NCI-H1694 treated with DMSO at 0.1 percent for 48 hours (cell line): ENCODE results near the gene ZNF597.

Experiments used
- DNase-seq: peaks from one replicate; lab custom pipeline; 2025; lab: John Stamatoyannopoulos, UW

Gene ZNF597, protein sequence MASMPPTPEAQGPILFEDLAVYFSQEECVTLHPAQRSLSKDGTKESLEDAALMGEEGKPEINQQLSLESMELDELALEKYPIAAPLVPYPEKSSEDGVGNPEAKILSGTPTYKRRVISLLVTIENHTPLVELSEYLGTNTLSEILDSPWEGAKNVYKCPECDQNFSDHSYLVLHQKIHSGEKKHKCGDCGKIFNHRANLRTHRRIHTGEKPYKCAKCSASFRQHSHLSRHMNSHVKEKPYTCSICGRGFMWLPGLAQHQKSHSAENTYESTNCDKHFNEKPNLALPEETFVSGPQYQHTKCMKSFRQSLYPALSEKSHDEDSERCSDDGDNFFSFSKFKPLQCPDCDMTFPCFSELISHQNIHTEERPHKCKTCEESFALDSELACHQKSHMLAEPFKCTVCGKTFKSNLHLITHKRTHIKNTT

GRCh38 chr16:3443108-3444031 lies at the start of gene ZNF597, which contains the start of gene NAA60:
ZNF597 (minus strand) TSS chr16:3443504; CDS start chr16:3443153, 351 bp downstream.
NAA60 (plus strand) TSS chr16:3443680; CDS start chr16:3476228, 32,548 bp downstream.
- peak; percentile 82 for DNase-seq

GRCh38 chr16:3492356-3492755 lies 49.1 kb upstream of the ZNF597 start:
- DNase-seq: no peak

DNA sequence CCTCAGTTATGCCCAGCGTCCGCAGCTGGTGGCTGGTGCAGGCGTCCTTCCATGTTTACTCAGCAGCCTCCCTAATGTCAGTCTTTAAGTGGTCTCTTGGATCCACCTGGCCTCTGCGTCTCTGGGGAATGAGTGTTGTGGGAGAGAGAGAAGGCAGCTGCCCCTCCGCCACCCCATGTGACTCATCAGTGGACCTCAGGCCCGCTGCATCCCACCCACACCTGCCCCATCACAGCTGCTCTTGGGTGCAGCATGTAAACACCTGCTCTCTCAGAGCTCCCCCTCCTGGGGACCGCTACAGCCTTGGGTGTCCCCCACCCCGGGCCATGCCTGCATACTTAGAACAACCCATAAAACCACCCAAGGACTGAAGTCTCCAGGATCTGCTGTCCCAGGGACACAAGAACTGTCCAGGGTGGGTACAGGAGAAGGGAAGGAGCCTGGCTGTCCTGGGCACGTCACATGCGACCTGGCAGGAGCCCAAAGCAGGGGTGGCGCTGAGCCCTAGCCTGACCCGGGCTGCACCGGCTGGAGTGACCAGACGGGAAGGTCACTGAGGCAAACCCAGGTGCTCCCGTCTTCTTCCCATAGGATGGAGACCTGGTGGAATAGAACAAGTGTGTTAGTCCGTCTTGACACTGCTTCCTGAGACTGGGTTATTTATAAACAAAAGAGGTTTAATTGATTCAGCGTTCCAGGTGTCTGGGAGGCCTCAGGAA lies 47.8 kb upstream of the ZNF597 start:
- no peak for DNase-seq

- no peak for DNase-seq
Measured at GRCh38 chr16:3488801-3489200, 45.5 kb upstream of the ZNF597 start.

DNA sequence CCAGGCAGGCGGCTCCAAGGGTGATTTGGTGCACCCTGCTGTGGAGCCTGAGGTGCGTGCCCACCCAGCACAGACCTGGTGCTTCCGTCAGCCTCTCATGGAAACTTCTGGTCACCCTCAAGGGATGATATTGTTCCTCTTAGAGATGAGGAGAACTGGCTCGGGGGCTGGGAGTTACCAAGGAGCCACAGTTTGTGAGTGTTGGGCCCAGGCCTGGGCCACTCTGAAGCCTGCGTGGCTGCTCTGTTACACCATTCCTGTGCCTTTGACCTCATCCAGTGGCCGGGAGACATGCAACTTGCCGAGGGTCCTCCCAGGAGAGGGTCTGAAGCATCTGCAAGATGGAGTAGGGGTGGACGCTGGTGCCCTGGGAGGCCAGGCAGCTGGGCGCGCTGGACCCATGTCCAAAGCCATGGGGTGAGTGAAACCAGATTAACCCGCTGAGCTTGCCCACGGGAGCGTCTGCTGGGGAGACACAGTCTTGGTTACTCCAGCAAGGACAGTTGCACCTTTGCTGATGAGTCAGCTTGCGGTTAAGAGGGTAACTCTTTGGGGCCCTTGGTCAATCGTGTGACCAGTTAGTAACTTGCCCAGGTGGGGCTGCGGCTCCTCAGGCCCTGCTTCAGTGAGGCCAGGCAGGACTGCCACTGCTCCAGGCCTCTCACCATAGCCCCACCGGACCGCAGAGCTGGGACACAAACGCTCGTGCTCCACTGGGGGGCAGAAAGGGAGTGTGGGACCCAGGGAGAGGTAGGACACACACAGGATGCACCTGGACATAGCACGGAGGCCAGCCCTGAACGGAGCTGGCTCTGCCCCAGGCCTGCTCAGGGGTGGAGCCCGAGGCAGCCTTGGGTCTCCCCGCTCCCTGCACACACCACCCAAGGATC lies 44.5 kb upstream of the ZNF597 start:
- no peak for DNase-seq

GRCh38 chr16:3486506-3487215 lies 43.4 kb upstream of the ZNF597 start:
- no peak for DNase-seq

DNA sequence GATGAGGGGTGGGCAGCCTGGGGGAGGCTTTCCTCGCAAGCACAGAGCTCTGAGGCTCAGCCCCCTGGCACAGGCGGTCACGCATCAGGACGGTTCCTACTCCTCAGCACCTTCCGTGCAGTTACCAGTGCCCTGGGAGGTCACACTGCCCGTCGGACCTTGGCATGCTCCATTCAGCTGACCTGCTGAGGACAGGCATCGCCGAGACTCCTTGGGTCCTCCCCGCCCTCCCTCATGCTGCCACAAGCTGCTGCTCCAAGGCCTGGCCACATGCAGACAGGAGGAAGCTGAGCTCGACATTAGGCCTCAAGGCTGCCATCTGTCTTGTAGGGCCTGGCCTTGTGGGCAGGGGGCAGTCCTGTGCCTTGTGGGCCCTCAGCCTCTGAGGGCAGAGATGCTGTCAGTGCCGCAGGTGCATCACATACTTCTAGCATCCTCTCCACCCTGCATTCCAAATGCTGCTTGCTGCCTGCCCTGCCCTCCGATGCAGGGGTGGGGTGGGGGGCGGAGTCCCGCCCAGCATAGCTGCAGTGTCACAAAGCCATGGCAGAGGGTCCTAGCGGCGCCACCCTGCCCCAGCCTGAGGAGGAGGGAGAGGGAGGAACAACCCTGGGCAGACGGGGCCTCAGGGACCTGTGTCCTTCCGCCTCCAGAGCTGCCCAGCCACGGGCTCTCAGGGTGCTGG lies 42.7 kb upstream of the ZNF597 start:
- DNase-seq: no peak

GRCh38 chr16:3485097-3485745 lies 41.9 kb upstream of the ZNF597 start:
- DNase-seq: no peak

DNA sequence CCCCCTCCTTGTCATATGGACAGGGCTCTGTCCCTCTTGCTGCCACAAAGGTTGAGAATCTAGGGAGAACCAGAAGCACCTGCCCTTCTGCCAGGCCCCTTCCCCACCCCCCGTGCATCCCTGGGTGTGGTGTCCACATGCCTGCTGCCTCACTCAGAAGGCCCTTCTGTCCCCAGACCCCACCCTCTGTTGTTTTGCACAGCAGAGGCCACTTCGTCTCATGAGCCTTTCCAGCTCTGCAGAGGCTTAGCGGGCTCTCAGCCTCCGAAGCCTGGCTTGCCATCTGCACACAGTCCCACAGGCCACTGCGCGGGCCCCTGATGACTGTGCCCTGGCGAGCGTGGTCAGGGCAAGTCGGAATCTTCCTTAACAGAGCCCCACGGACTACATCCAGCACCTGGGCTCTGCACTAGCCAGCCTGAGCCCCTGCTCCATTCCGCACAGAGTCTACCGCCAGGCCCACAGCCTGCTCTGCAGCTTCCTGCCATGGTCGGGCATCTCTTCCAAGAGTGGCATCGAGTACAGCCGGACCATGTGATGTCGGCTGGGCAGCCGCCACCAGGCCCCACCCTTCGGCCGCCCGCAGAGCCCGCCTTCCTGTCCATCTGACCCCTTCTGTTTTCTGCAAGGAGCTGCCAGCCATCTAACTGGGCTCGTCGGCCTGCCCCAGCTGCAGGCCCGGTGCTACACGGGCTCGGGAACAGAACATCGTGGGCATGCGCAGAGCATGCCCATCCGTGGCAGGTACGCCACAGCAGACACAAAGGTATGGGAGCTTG lies 41.2 kb upstream of the ZNF597 start:
- DNase-seq: no peak

- DNase-seq: no peak
Measured at GRCh38 chr16:3482659-3483241, 39.4 kb upstream of the ZNF597 start.

GRCh38 chr16:3481696-3482658 lies 38.7 kb upstream of the ZNF597 start:
- DNase-seq: no peak

- DNase-seq: no peak
Measured at GRCh38 chr16:3480901-3481695, 37.8 kb upstream of the ZNF597 start.

DNA sequence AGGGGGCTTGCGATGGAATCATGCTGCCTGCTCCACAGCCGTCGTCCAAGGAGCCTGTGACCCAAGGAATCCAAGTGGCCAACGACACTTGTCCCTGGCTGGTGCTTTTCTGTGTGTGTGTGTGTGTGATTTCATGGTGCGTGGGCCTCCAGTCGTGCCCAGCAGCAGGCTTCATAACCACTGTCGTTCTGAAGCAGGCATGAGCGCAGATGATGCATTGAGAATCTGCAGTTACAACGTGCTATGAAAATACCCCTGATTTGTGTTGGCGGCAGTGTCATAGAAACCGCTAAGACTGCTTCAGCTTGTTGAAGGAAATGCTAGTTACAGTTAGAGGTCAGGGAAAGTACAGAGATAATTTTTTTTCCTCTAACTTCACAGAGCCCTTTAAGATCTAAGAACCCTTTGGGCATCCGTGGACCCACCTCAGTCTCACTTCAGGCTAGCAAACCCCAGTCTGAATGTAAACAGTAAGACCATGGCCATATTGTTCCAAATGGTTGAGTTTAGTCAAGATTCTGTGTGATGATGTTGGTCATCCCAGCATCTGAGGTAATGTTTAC lies 36.4 kb upstream of the ZNF597 start:
- DNase-seq: no peak

DNA sequence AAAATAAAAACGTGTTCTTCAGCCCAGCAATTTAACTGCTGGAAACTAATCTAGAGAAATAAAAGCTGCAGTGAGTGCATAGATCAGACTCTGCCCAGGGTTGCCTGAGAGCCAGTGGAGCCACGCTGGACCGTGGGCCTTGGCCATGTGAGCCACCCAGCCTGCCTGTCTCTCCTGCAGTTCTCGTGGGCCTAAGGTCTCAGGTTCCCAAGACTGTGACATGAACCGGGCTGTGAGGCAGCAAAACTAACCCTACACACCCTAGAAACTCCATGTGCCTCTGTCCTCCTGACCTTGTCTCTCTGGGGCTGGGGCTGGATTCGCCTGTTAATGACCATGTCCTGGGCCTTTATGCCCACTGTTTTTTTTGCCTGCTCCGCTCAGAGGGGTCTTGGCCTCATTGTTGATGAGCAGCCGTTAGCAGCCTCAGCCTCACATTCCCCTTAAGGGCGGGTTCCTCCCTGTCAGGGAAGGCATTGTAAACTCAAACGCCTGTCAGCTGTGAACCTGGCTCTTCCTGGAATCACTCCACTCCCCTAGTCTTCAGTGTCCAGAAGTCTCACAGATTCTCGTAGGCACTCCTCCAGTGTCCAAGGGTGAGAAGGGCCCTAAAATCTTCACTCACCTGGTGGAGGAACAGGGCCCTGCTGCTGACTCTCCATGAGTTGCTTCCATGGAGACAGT lies 35.1 kb upstream of the ZNF597 start:
- no peak for DNase-seq

DNA sequence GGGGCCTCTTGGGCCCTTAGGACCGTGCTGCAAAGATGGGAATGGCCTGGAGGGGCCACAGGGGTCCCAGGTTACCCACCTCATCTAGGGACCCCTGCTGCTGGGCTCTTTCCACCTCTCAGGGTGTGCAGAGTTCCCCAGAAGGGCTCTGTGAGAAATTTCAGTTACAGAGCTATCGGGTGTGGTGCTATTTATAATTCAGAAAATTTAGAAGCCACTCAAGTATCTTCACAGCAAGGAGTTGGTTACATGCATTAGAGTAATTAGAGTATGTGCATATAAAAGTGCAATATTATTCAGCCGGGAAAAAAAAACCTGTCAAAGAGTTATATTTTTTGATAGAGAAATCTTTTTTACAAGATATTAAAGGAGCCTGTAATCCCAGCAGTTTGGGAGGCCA lies 33.1 kb upstream of the ZNF597 start:
- DNase-seq: no peak
